ENCODE data around the gene CAPN8.

CAPN8 gene

GRCh38 chr1:223665592-223666312 lies at the start of gene CAPN8:
Gene CAPN8 (minus strand): TSS chr1:223665701. CDS start chr1:223665646, 55 bp downstream.
- DNase-seq, result no peak

- DNase-seq, result no peak
Measured at GRCh38 chr1:223714849-223715603, 49.5 kb upstream of the CAPN8 start.

GRCh38 chr1:223714421-223714724 lies 48.9 kb upstream of the CAPN8 start:
- DNase-seq, result no peak

- DNase-seq, result no peak
Measured at GRCh38 chr1:223713546-223714420, 48.3 kb upstream of the CAPN8 start.

DNA sequence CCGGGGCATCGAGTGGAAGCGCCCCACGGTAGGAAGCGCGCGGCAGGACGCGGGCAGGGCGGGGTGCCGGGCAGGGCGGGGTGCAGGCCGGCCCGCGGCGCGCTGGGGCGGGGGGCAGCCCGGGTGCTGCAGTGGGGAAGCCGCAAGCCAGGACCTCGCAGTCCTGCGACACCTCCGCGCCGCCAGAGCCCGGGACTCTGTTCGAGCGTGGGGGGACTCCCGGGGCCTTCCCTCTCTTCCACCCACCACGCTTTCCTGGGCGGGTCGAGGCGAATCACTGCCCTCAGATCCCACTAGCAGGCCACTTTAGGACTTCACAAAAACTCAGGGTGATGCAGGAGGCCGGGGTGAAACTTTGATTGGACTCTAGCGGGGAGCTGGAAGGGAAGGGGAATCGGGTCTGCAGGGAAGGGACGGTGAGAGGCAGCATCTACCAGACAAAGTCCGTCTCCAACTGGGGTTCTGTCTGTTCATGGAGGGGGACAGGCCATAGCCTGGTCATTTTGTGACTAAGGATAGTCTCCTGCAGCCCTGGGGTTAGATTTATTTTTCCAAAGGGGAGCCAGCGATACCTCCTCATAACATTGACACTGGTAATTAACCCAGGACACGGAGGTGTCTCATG lies 47.5 kb upstream of the CAPN8 start:
- DNase-seq, result peak; percentile 63

DNA sequence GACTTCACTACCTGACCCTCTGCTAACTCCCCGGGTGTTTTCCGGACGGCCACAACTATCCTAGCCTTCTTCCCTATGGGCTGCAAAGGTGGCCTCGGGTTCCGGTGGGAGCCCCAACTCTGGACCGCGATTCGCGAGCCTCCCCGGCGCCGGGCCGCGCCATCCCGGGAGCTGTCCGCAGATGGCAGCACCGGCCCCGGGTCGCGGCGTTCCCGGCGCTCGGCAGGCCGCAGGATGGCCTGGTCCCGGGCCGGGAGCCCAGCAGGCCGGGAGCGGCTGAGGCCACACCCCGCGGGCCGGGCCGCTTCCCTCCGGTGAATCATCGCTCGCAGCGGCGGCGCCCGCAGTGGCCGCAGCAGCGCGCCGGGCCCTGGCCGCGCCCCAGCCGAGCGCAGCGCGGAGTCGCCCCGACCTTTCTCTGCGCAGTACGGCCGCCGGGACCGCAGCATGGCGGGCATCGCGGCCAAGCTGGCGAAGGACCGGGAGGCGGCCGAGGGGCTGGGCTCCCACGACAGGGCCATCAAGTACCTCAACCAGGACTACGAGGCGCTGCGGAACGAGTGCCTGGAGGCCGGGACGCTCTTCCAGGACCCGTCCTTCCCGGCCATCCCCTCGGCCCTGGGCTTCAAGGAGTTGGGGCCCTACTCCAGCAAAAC lies 46.8 kb upstream of the CAPN8 start, which contains the start of gene CAPN2:
TSS of gene CAPN2 (plus strand) at position 346 of the 656 bp plus-strand sequence. CDS start at position 448, 102 bp downstream.
- peak; percentile 88 for DNase-seq

DNA sequence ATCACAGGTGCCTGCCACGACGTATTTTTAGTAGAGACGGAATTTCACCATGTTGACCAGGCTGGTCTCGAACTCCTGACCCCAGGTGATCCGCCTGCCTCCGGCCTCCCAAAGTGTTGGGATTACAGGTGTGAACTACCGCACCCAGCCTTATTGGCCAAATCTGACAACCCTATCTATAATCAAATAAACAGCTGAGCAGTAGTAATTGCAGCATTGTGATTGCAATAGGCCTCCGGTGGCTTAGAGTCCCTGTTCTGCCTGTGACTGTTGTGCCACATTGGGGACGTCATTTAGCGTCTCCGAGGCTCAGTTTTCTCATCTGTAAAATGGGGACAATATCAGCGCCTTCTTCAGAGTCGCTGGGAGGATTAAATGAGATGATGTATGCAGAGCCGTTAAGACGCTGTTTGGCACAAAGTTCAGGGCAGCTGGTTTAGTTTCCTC lies 46.3 kb upstream of the CAPN8 start:
- no peak for DNase-seq

DNA sequence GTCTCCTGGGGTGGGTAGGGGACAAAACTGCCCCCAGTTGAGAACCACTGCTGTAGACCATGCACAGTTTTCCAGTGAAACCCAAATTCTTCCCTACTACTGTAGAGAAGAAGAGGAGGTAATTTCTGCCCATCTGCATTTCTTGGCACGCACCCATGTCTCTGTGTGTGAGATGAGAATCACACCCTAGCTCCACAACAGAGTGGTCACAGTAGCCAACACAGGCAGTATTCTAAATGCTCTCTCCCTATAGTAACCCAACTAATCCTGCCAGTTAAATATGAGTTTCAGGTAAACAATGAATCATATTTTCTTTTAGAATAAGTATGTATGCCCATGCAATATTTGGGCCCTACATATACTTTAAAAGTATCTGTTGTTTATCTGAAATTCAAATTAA lies 45.7 kb upstream of the CAPN8 start:
- no peak for DNase-seq

DNA sequence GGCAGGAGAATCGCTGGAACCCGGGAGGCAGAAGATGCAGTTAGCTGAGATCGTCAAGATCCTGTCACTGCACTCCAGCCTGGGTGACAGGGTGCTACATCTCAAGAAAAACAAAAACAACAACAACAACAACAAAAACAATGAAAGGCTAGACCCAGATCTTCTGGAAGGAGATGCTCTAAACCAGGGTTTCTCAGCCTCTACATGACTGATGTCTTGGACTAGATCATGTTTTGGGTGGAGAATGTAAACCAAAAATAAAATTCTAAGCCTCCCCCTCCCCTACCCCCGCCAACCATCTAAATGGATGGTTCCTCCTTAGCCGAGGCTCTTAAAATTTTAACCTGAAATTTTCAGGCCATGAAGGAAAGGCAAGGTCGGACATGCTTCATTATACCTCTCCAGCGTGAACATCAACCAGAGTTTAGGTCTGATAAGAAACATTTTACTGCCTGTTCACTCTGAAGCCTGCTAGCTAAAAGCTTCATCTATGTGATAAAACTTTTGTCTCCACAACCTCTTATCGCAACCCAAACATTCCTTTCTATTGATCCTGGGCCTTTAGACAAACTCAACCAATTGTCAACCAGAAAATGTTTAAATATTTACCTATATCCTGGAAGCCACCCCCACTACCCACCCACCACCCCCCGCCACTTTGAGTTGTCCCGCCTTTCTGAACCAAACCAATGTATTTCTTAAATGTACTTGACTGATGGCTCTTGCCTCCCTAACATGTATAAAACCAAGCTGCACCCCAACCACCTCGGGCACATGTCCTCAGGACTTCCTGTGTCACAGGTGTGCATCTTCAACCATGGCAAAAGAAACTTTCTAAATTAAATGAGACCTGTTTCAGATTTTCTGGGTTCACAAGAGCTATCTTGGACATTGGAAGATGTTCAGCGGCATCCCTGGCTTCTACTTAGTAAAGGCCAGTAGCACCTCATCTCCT lies 45.0 kb upstream of the CAPN8 start:
- no peak for DNase-seq

- DNase-seq, result no peak
Measured at GRCh38 chr1:223709598-223709997, 44.1 kb upstream of the CAPN8 start.

DNA sequence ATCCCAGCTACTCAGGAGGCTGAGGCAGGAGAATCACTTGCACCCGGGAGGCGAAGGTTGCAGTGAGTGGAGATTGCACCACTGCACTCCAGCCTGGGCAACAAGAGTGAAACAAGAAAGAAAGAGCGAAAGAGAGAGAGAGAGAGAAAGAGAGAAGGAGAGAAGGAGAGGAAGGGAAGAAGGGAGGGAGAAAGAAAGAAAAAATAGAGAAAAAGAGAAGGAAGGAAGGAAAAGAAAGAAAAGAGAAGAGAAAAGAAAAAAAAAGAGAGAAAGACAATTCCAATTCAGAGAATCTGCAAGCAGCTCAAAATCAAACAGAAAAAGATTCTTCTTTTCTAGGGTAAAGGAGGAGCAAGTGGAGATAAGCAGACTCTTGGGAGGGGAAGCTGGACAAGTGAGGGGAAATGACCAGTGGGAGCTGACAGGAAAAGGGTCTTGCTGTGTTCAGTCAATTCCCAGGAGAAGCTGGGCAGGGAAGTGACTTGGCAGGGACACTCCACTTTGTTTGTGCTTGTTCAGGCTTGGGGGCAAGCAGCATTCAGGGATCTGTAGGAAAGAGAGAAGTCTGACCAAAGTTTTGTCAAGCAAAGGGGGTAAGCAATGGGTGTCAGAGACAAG lies 43.3 kb upstream of the CAPN8 start:
- DNase-seq, result no peak

DNA sequence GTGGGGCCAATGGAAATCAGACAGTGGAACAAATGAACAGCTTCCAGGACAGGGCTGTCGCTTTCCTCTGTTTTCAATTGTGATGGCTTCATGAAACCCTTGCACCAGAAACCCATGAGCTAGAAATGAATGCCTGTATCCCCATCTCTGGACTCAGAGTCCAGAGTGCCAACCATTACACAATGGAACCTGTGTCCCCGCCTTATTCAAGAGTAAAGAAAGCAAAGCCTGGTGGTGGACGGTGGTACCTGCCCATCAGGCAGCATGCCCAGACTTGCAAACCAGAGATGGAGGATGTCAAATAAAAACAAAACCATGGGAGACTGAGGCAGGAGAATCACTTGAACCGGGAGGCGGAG lies 42.5 kb upstream of the CAPN8 start:
- no peak for DNase-seq

- peak; percentile 67 for DNase-seq
Measured at GRCh38 chr1:223707256-223708000, 41.9 kb upstream of the CAPN8 start.

DNA sequence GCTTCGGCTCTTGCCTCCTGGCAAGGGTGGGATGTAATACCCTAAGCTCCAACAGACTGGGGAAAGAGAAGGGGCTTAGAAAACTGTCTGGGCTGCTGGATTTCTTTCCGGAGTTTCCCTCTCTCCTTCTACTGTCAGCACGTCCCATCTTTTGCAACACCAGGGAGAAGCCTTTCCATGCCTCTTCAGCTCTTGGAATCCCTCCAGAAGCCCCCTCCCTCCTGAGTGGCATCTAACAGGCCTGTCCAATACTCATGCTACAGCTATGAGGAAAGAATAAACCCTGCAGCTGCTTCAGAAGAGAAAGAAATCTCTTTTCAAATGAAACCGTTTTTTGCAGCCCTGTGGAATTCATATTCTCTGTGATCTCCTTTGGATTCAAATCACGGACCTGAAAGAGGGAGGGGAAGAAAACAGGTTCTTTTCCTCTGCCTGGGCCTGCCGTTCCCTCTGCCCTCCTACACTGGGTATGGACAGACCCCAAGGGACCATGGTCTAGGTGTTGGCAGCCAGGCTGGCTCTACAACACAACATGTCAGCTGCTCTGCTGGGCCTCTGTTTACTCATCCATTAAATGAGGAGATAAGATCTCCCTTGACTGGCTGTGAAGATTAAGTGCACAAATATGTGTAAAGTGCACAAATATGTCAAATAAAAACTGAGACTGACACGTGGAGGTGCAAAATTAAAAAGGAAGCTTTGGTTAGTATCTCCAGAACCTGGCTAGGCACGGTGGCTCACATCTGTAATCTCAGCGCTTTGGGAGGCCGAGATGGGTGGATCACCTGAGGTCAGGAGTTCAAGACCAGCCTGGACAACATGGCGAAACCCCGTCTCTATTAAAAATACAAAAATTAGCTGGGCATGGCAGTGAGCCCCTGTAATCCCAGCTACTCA lies 40.8 kb upstream of the CAPN8 start:
- peak; percentile 82 for DNase-seq

- no peak for DNase-seq
Measured at GRCh38 chr1:223704921-223705878, 39.7 kb upstream of the CAPN8 start.

DNA sequence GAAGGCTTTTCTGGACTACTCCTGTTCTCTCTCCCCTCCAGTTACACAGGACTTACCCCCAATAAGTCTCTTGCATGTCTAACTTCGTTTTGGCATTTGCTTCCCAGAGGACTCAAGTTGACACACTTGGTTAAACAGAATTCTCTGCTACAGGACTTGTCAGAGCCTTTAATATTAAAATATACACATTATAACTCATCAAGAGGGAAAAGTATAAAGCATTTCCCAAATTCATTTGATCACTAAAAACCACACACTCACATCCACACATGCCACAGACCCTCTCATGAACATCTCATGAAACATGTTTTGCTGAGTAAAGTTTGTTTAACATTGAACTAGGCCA lies 38.1 kb upstream of the CAPN8 start:
- DNase-seq, result no peak

DNA sequence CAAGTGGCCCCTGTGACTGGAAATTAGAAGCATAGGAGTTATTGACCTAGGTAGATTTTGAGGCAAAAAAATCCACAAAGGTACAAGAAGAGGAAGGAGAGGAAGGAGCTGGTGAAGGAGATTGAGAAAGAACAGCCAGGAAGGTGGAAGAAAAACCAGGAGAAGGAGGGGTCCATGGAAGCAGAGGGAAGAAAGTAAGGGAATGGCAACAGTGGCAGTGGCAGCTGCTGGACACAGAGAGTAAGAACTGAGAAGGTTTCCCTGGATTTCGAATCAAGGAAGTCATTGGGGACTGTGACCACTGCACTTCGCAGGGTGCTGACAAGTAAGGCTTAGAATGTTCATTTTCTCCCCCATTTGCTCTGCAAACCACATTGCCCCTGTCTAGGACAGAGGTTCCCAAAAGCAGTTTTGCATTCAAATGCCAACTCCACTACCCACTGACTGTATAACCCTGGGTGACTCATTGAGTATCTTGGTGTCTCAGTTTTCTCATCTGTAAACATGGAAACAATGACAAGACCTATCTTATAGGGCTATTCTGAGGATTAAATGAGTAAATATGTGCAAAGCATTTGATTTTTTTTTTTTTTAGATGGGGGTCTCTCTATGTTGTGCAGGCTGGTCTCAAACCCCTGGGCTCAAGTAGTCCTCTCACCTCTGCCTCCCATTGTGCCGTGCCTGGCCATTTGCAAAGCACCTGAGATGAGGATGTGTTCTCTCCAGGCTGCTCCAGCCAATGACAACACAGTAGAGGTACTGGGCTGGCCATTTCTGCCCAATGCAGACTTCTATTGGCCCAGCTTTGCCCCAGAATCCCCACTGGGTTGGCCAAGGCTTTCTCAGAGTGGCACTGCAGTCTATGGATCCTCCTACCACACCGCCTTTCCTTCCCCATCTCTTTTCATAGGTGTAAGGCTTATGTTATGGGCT lies 37.5 kb upstream of the CAPN8 start:
- no peak for DNase-seq

All from left hindlimb (tissue), 1 donor.